ENCODE data around the gene PRSS21. TPM values are rescaled to one million over a fixed set of nuclear protein-coding genes. Genes with fewer than 3 reads are reported as not detected.

Gene PRSS21
- total and polyA plus RNA-seq, 10 of the 15 experiments (the other 5 are each of a cell fraction or from before 2014, with no cell fraction given) = 5.3 to 73.4 (median 40.1) TPM; not detected in 1

- no peak overlapping the region for H2AFZ ChIP-seq (ENCODE audit: control insufficient read depth, low read depth, low read length)
- TF ChIP-seq HDAC2 (IDR thresholded peaks at IDR 0.05) = no peak
- SMC1A ChIA-PET (ENCODE audit: uncharacterized antibody, unreplicated experiment) = no interaction called here
- 58% methylated on average over 10 of the region's 10 CpGs for WGBS (ENCODE audit: insufficient coverage, insufficient replicate concordance, low lambda C conversion rate, missing lambda C conversion rate)
- ATAC-seq (no peak), FAIRE-seq (no peak), DNase-seq (ENCODE audit: low read depth, low spot score) (no peak)
- H3K4me1 ChIP-seq (ENCODE audit: control insufficient read depth, insufficient read depth, low read length) = no peaks in the 10 kb centered on the region
- H3K27me3 ChIP-seq (replicated peaks in 1 of 2; ENCODE audit: control insufficient read depth in 2 of 2, insufficient read depth in 2 of 2, low read length in 1 of 2) = 0 out of 4 replicates have a peak, but pooled peaks cover 0 to 1% of the 10 kb centered on the region in 2 experiments
- H3K4me3 ChIP-seq = no peak overlapping the region
- intact Hi-C loops (cut with micrococcal nuclease; ENCODE audit: unreplicated experiment) = no loop called here
- POLR2A ChIA-PET = no interaction called here
- in situ Hi-C loops (cut with MboI) = no loop called here
- no peaks in the 10 kb centered on the region for H3K36me3 ChIP-seq (ENCODE audit: control insufficient read depth in 2 of 2, insufficient read depth in 2 of 2, low read length in 1 of 2)
- H3K79me2 ChIP-seq (ENCODE audit: control insufficient read depth, insufficient read depth, low read length) = no peaks in the 10 kb centered on the region
- H3K27ac ChIP-seq (ENCODE audit: control insufficient read depth, insufficient read depth) = no peak overlapping the region
- H3K9ac ChIP-seq (ENCODE audit: control insufficient read depth, insufficient read depth, low read length) = no peak overlapping the region
- no peak overlapping the region for H3K4me2 ChIP-seq (ENCODE audit: control insufficient read depth, insufficient read depth)
- H3K9me3 ChIP-seq (replicated peaks; ENCODE audit: control insufficient read depth, insufficient read depth, low read length) = no peaks in the 10 kb centered on the region
- CTCF ChIA-PET = interaction anchor here (1.2 kb wide), 1 partner anchor 14 kb away, joined by 4 read pairs; no protein-coding TSS in a partner anchor
- no TSS peak for BruUV-seq (replicated peaks)
- RAD21 ChIA-PET (ENCODE audit: unreplicated experiment) = no interaction called here
- no peaks in the 10 kb centered on the region for H4K20me1 ChIP-seq (ENCODE audit: control insufficient read depth, insufficient read depth)
Observed at GRCh38 chr16:2824626-2825025, 7.6 kb downstream of the PRSS21 start.

- H3K4me3 ChIP-seq = no peak overlapping the region
- ChIA-PET RAD21 (ENCODE audit: unreplicated experiment) (no interaction called here), SMC1A (ENCODE audit: uncharacterized antibody, unreplicated experiment) (no interaction called here), CTCF (interaction anchor here (0.6 to 1.2 kb wide), 2 partner anchors 13 to 1720 kb away, joined by 3 to 4 read pairs; no protein-coding TSS in a partner anchor), POLR2A (no interaction called here)
- in situ Hi-C loops (cut with MboI) = no loop called here
- no TSS peak for BruUV-seq (replicated peaks)
- no peaks in the 10 kb centered on the region for H3K79me2 ChIP-seq (ENCODE audit: control insufficient read depth, insufficient read depth, low read length)
- no peak overlapping the region for H2AFZ ChIP-seq (ENCODE audit: control insufficient read depth, low read depth, low read length)
- no peaks in the 10 kb centered on the region for H3K36me3 ChIP-seq (ENCODE audit: control insufficient read depth in 2 of 2, insufficient read depth in 2 of 2, low read length in 1 of 2)
- H3K4me2 ChIP-seq (ENCODE audit: control insufficient read depth, insufficient read depth) = no peak overlapping the region
- FAIRE-seq (no peak), DNase-seq (ENCODE audit: low read depth, low spot score) (no peak), ATAC-seq (no peak)
- no peaks in the 10 kb centered on the region for H3K9me3 ChIP-seq (replicated peaks; ENCODE audit: control insufficient read depth, insufficient read depth, low read length)
- no peak overlapping the region for H3K27ac ChIP-seq (ENCODE audit: control insufficient read depth, insufficient read depth)
- no peak overlapping the region for H3K9ac ChIP-seq (ENCODE audit: control insufficient read depth, insufficient read depth, low read length)
- no peaks in the 10 kb centered on the region for H3K27me3 ChIP-seq (replicated peaks in 1 of 2; ENCODE audit: control insufficient read depth in 2 of 2, insufficient read depth in 2 of 2, low read length in 1 of 2)
- H4K20me1 ChIP-seq (ENCODE audit: control insufficient read depth, insufficient read depth) = no peaks in the 10 kb centered on the region
- peaks cover 4% of the 10 kb centered on the region; the same call in 1 of the 2 replicates for H3K4me1 ChIP-seq (ENCODE audit: control insufficient read depth, insufficient read depth, low read length)
- WGBS (ENCODE audit: insufficient coverage, insufficient replicate concordance, low lambda C conversion rate, missing lambda C conversion rate) = 57% methylated on average over 26 of the region's 26 CpGs
- intact Hi-C loops (cut with micrococcal nuclease; ENCODE audit: unreplicated experiment) = no loop called here
- TF ChIP-seq E4F1 (IDR thresholded peaks at IDR 0.05; ENCODE audit: borderline replicate concordance, partially characterized antibody) (no peak), RUNX3 (IDR thresholded peaks at IDR 0.05; ENCODE audit: low read length) (no peak), USF1 (IDR thresholded peaks at IDR 0.05; ENCODE audit: borderline replicate concordance, extremely low read length, insufficient read depth, low read depth, low read length) (no peak), MEF2B (IDR thresholded peaks at IDR 0.05; ENCODE audit: partially characterized antibody, poor library complexity, severe bottlenecking) (no peak), ZSCAN29 (IDR thresholded peaks at IDR 0.05) (no peak), HDAC6 (IDR thresholded peaks at IDR 0.05; ENCODE audit: unreplicated experiment) (no peak)
Observed at GRCh38 chr16:2825049-2825742, 8.2 kb downstream of the PRSS21 start.

Data from GM12878 (cell line).